C4-2B (cell line): ENCODE data around the gene GNG2.

Experiments used
- ZFX ChIP-seq: fragments of 450-650 bp; IDR thresholded peaks from 2 replicates; pipeline ENCODE4 v1.6.1; 2017
- TF ChIP-seq, protein P1 (sequence below): fragments of 450-650 bp; conservative IDR thresholded peaks from 2 replicates; pipeline ENCODE4 v1.5.1; 2017; ENCODE audit warnings: mild to moderate bottlenecking

- TF ChIP-seq, protein P1, sequence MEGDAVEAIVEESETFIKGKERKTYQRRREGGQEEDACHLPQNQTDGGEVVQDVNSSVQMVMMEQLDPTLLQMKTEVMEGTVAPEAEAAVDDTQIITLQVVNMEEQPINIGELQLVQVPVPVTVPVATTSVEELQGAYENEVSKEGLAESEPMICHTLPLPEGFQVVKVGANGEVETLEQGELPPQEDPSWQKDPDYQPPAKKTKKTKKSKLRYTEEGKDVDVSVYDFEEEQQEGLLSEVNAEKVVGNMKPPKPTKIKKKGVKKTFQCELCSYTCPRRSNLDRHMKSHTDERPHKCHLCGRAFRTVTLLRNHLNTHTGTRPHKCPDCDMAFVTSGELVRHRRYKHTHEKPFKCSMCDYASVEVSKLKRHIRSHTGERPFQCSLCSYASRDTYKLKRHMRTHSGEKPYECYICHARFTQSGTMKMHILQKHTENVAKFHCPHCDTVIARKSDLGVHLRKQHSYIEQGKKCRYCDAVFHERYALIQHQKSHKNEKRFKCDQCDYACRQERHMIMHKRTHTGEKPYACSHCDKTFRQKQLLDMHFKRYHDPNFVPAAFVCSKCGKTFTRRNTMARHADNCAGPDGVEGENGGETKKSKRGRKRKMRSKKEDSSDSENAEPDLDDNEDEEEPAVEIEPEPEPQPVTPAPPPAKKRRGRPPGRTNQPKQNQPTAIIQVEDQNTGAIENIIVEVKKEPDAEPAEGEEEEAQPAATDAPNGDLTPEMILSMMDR: no peak
- no peak for TF ChIP-seq ZFX
Measured at GRCh38 chr14:51954031-51954430, 93.6 kb downstream of the GNG2 start.
